ENCODE results near the gene UNC13D. TPM values are rescaled to one million over a fixed set of nuclear protein-coding genes. Genes with fewer than 3 reads are reported as not detected.

The UNC13D gene
- total RNA-seq, 2 experiments from 2014 or later = 136 to 144 TPM

DNA sequence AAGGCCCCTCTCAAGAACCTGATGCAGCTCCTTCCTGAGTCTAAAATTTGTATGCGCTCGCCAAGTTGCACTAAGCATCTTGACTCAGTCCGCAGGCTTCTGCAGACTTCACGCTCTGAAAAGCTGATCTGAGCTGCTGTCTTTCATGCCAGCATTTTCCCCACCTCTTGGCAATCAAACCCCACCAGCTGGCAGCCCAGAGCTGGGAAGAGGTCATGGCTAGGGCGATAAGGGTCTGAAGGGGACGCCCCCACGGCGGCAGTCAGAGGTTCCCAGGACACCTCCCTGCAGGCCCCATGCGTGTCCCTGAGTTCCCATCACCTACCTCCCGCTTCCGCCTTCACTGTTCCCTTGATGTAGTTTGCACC lies 5.1 kb upstream of the UNC13D start:
- ChIA-PET POLR2A (interaction anchor here (1.0 to 1.4 kb wide), 2 partner anchors 22 to 73 kb away, joined by 3 read pairs; no protein-coding TSS in a partner anchor), CTCF (interaction anchor here (0.5 to 8.5 kb wide), 8 partner anchors 8 to 1098 kb away, joined by 3 to 105 read pairs (median 5); no protein-coding TSS in a partner anchor)
- Mint-ChIP-seq H3K4me1 (ENCODE audit: low read depth) (peaks cover 30% of the 10 kb centered on the region), H3K27me3 (no peaks in the 10 kb centered on the region), H3K9me3 (no peaks in the 10 kb centered on the region), H3K4me3 (no peak overlapping the region), H3K27ac (no peak overlapping the region), H3K36me3 (ENCODE audit: low read depth) (peaks cover 12% of the 10 kb centered on the region)
- no peak for DNase-seq
- no peak for ATAC-seq
- TF ChIP-seq, protein P1, sequence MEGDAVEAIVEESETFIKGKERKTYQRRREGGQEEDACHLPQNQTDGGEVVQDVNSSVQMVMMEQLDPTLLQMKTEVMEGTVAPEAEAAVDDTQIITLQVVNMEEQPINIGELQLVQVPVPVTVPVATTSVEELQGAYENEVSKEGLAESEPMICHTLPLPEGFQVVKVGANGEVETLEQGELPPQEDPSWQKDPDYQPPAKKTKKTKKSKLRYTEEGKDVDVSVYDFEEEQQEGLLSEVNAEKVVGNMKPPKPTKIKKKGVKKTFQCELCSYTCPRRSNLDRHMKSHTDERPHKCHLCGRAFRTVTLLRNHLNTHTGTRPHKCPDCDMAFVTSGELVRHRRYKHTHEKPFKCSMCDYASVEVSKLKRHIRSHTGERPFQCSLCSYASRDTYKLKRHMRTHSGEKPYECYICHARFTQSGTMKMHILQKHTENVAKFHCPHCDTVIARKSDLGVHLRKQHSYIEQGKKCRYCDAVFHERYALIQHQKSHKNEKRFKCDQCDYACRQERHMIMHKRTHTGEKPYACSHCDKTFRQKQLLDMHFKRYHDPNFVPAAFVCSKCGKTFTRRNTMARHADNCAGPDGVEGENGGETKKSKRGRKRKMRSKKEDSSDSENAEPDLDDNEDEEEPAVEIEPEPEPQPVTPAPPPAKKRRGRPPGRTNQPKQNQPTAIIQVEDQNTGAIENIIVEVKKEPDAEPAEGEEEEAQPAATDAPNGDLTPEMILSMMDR (IDR thresholded peaks at IDR 0.05) = no peak
- intact Hi-C loops (cut with micrococcal nuclease) = no loop called here

DNA sequence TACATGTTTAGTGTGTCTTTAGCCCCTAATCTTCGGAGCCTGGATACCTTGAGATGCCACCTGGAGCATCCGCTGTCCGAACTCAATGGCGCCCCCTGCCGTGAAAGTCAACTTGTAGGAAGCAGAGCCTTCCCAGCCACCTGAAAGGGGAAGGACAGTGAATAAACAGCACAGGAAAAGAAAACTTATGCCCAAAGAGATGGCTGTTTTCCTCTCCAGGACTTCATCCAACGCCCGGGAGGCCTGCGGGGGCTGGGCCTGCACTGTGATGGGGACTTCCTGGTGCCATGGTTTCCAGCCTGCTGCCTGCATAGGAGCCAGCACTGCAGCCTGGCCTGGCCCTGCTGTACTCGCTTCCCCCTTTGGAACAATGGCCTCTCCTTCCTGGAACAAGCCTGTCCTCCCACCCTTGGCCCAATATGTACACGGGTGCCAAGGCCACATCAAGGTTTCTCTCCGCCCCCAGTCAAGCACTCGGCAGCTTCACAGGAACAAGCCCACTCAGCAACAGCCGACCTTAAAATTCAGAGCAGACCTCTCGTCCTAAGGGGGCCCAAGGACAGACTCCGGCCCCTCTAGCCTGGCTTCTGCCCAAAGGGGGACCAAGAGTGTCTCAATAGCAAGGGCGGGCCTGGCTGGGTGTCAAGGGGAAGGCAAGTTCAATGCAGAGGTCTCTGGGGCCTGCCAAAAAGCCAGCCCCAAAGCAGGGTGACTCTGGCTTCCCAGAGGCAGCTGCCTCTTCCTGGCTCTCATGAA lies 4.5 kb upstream of the UNC13D start:
- Mint-ChIP-seq H3K9me3 (no peaks in the 10 kb centered on the region), H3K4me3 (no peak overlapping the region), H3K27ac (peak overlapping the region; percentile 62), H3K27me3 (no peaks in the 10 kb centered on the region), H3K36me3 (ENCODE audit: low read depth) (peaks cover 13% of the 10 kb centered on the region), H3K4me1 (ENCODE audit: low read depth) (peaks cover 28% of the 10 kb centered on the region)
- POLR2A ChIA-PET = interaction anchor here (1.0 to 2.1 kb wide), 3 partner anchors 22 to 73 kb away, joined by 3 to 5 read pairs (median 3); no protein-coding TSS in a partner anchor
- intact Hi-C loops (cut with micrococcal nuclease) = no loop called here
- ATAC-seq (no peak), DNase-seq (peak; percentile 93)
- CTCF ChIA-PET = interaction anchor here (0.6 to 8.5 kb wide), 22 partner anchors 8 to 154 kb away, joined by 3 to 105 read pairs (median 5); partner anchors contain the start of genes GALK1 and UNK
- TF ChIP-seq, protein P1 (IDR thresholded peaks at IDR 0.05) = peak; percentile 86

DNA sequence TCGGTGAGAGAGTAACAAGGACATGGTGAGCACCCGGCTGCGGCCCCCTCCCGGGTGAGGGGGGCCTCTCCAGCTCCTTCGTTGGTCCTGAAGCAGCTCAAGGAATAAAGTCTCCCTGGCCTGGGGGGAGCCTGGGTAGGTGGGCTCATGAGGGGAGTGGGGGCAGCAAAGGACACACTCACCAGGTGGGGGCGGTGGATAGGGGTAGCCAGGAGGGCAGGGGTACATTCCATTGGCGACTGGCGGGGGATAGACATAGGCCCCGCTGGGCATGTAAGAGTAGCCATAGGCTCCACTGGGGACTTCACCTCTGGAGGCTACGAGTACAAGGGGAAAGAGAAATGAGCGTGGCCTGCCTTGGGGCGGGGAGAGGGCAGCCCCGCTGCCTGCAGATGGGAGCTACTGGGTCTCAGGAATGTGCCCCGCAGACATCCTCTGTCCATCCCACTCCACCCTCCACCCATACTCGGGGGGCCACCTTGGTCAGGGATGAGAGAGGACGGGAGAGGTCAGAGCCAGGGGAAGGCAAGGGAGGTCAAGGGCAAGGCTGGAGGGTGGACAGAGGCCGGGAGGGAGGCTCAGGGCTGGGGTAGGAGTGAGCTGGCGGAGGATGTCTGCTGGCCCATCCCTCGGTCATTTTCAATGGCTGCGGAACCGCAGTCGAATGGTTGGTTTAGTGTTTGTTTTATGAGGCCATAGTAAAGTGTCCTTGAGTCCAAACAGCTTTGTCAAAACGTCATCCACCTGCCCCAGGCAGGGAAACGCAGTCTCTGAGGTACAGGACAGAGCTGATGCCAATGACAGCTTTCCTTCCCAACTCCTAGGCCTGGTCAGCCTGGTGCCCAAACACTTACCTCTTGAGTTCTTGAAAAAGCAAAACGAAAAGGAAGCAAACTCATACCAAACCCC lies 3.7 kb upstream of the UNC13D start:
- Mint-ChIP-seq H3K9me3 (no peaks in the 10 kb centered on the region), H3K27me3 (no peaks in the 10 kb centered on the region), H3K36me3 (ENCODE audit: low read depth) (peaks cover 17% of the 10 kb centered on the region), H3K4me3 (no peak overlapping the region), H3K4me1 (ENCODE audit: low read depth) (peaks cover 24% of the 10 kb centered on the region), H3K27ac (peak overlapping the region; percentile 55)
- intact Hi-C loops (cut with micrococcal nuclease) = no loop called here
- DNase-seq (no peak), ATAC-seq (no peak)
- TF ChIP-seq, protein P1 (IDR thresholded peaks at IDR 0.05) = no peak
- ChIA-PET POLR2A (interaction anchor here (0.8 to 2.5 kb wide), 5 partner anchors 21 to 72 kb away, joined by 3 to 7 read pairs (median 5); no protein-coding TSS in a partner anchor), CTCF (interaction anchor here (0.6 to 8.5 kb wide), 23 partner anchors 8 to 100 kb away, joined by 3 to 105 read pairs (median 5); partner anchors contain the start of genes GALK1 and UNK)

DNA sequence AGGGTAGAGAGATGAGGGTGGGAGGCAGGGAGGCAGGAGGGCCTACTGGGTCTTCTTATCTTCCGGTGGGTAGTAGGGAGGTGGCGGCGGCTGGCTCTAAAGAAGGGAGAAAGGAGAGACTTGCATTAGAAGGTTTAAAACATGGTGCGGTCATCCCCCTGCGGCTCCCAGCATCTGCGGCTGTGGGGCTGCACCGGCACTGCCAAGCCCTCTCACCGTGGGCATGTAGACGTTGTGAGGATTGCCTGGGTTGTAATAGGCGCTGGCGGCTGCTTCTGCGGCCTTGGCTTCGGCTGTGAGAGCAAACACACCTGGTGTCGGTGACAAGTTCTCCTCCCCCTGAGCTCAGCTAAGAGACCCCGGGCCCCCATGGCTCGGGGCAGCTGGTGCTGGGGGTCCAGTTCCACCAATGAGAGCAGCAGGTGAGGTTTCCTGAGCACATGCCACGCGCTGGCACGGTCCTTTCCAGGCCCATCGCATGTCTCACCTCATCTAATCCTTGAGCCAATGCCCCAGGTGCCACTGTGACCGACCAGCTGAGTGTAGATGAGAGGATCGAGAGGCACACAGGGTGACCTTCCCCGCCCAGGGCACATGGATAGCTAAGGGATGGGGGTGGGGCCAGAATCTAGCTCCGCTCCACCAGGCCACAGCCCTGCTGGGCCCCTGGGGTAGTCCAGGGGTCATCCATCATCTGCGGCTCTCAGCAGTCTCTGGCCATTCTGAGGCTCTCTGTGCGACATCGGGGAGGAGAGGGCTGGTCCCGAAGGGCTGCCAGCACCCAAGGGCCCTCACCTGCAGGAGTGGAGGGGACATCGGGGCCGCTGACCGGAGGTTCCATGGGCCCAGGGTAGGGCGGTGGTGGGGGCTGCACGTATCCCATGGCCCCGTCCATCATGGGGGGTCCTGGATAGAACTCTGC lies 2.7 kb upstream of the UNC13D start:
- Mint-ChIP-seq H3K36me3 (ENCODE audit: low read depth) (peaks cover 19% of the 10 kb centered on the region), H3K4me3 (no peak overlapping the region), H3K9me3 (no peaks in the 10 kb centered on the region), H3K4me1 (ENCODE audit: low read depth) (peaks cover 26% of the 10 kb centered on the region), H3K27ac (no peak overlapping the region), H3K27me3 (no peaks in the 10 kb centered on the region)
- ATAC-seq (no peak), DNase-seq (no peak)
- CTCF ChIA-PET = interaction anchor here (0.6 to 8.5 kb wide), 15 partner anchors 8 to 155 kb away, joined by 3 to 105 read pairs (median 7); partner anchors contain the start of genes UNK and WBP2
- intact Hi-C loops (cut with micrococcal nuclease) = no loop called here
- POLR2A ChIA-PET = interaction anchor here (0.5 to 4.2 kb wide), 8 partner anchors 8 to 64 kb away, joined by 3 to 39 read pairs (median 4); partner anchors contain the start of gene WBP2
- TF ChIP-seq, protein P1 (IDR thresholded peaks at IDR 0.05) = no peak
